ENCODE results near the gene MOK.

Gene MOK

GRCh38 chr14:102285106-102285505 lies 19.9 kb downstream of the MOK start:
- no peak for DNase-seq (ENCODE audit: extremely low read depth in 1 of 2, low read depth in 1 of 2)

- no peak for DNase-seq (ENCODE audit: extremely low read depth in 1 of 2, low read depth in 1 of 2)
Measured at GRCh38 chr14:102283631-102284129, 21.3 kb downstream of the MOK start.

DNA sequence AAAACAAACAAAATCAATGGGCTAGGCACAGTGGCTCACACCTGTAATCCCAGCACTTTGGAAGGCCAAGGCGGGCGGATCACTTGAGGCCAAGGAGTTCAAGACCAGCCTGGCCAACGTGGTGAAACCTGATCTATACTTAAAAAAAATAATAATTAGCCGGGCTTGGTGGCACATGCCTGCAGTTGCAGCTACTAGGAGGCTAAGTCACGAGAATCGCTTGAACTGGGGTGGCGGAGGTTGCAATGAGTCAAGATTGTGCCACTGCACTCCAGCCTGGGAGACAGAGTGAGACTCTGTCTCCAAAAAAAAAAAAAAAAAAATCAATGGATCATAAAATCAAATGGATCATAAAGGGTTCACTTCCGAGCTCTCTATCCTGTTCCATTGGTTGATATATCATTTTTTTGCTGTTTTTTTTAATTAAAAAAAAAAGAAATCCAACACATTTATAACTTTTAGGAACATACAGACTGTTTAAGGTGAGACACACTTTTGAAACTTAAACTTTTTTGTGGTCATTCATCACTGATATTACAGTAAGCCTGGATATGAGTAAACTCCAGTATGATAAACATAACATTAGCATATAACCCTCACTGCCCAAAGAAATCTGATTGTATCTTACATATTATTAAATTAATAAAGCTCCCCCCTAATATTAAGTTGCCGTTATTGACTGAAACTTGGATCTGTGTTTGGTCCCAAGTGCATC lies 22.1 kb downstream of the MOK start:
- no peak for DNase-seq (ENCODE audit: extremely low read depth in 1 of 2, low read depth in 1 of 2)

DNA sequence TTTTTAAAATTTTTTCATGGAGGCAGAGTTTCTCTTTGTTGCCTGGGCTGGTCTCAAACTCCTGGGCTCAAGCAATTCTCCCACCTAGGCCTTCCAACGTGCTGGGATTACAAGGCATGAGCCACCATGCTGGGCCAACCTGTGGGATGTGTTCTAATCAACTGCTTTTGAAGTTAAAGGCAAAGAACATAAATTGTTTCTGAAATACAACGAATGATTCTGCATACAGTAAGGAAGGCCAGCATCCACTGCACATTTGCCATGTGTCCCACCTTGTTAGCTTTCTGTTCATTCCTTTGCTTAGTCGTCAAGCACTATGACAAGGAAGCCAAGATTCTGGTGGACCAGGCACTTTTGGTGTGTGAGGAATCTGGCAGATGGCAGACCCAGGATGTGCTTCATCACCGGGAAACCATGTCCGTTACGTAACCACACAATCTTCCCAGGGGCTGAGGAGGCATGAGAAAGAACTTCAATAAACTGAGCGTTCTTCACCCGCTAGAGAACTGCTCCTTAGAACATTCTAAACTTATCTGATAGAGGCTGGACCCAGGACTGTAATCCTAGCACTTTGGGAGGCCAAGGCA lies 24.5 kb downstream of the MOK start:
- no peak for DNase-seq (ENCODE audit: extremely low read depth in 1 of 2, low read depth in 1 of 2)

- DNase-seq (ENCODE audit: extremely low read depth in 1 of 2, low read depth in 1 of 2), result no peak
Measured at GRCh38 chr14:102279688-102280348, 25.1 kb downstream of the MOK start.

DNA sequence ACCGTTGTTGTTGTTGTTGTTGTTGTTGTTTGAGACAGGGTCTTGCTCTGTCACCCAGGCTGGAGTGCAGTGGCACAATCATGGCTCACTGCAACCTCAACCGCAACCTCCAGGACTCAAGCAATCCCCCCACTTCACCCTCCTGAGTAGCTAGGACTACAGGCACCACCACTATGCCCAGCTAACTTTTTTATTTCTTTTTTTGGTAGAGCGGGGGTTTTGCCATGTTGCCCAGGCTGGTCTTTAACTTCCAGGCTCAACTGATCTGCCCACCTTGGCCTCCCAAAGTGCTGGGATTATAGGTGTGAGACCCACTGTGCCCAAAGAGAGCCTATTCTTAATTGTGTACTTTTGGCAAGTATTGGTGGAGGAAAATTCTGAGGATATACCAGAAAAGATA lies 25.7 kb downstream of the MOK start:
- no peak for DNase-seq (ENCODE audit: extremely low read depth in 1 of 2, low read depth in 1 of 2)

DNA sequence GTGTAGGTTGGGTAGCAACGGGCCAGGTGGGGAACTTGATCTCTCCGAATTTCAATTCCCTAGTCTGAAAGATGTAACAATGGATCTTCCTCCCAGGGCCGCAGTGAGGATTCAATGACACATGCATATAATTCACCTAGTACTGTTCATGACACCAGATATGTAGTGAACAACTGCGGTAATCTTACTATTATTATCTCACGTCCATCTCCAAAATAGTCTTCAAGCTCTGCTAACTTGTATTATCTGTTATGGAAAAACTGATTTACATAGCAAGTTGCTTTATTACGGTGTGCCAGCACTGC lies 26.4 kb downstream of the MOK start:
- no peak for DNase-seq (ENCODE audit: extremely low read depth in 1 of 2, low read depth in 1 of 2)

GRCh38 chr14:102277874-102278630 lies 26.9 kb downstream of the MOK start:
- no peak for DNase-seq (ENCODE audit: extremely low read depth in 1 of 2, low read depth in 1 of 2)

- no peak for DNase-seq (ENCODE audit: extremely low read depth in 1 of 2, low read depth in 1 of 2)
Measured at GRCh38 chr14:102275866-102276265, 29.1 kb downstream of the MOK start.

GRCh38 chr14:102272392-102272791 lies 32.6 kb downstream of the MOK start:
- no peak for DNase-seq (ENCODE audit: extremely low read depth in 1 of 2, low read depth in 1 of 2)

GRCh38 chr14:102264775-102265174 lies 40.2 kb downstream of the MOK start:
- no peak for DNase-seq (ENCODE audit: extremely low read depth in 1 of 2, low read depth in 1 of 2)

GRCh38 chr14:102264355-102264754 lies 40.6 kb downstream of the MOK start:
- no peak for DNase-seq (ENCODE audit: extremely low read depth in 1 of 2, low read depth in 1 of 2)

DNA sequence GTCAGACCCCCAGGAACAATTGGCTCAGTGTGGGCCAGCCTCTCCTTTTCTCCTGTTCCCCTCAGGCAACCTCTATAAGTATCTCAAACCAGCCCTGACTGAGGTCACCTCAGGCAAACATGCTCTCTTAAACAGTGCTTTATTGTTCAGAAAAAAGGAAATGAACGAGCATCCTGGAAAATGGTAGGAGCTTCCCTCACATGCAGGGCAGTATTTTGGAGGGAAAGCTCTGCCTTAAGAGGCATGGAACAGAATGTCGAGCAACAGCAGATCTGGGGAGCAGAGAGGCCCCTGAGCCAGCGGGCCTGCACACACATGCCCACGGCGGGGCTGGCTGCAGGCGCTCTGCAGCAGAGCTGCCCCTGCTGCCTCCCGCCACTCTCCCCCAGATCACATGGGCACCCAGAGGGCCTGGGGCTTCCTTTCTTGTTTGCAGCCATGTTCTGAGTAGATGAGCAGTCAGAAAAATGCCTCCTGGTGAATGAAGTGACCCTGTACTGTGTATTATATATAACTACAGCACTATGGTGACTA lies 42.0 kb downstream of the MOK start:
- DNase-seq (ENCODE audit: extremely low read depth in 1 of 2, low read depth in 1 of 2), result no peak

DNA sequence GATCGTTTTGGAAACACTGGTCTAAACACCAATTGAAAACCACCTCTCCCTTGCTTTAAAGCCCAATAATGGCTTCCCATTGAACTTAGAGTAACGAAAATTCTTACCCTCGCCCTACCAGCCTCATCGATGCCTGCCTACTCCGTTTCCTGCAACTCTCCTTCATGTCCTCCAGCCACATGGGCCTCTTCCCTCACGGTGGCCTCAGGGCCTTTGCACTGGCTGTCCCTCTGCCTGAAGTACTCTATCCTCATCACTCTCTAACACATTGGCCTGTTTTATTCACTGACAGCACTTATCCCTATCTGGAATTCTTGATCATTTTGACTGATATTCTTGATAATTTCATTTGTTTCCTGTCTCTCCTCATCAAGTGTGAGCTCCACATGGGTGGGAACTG lies 46.8 kb downstream of the MOK start:
- no peak for DNase-seq (ENCODE audit: extremely low read depth in 1 of 2, low read depth in 1 of 2)

DNA sequence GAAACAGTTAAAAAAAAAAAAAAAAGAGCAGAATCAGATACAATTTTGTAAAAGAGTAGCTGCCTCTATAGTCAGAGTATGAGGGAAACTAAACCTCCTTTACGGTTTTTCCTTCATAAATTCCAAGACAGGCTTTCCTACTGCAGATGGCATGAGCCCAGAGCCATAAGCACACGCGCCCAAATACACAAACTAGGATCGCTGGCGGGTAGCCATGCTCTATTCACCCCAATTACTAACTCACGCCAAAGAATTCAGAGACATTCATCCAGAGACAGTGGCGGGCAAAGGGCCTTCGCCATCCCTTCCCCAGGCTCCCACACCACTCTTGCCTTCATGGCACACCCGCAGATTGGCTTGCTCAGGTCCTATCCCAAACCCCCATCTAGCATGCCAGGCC lies 48.2 kb downstream of the MOK start:
- no peak for DNase-seq (ENCODE audit: extremely low read depth in 1 of 2, low read depth in 1 of 2)

DNA sequence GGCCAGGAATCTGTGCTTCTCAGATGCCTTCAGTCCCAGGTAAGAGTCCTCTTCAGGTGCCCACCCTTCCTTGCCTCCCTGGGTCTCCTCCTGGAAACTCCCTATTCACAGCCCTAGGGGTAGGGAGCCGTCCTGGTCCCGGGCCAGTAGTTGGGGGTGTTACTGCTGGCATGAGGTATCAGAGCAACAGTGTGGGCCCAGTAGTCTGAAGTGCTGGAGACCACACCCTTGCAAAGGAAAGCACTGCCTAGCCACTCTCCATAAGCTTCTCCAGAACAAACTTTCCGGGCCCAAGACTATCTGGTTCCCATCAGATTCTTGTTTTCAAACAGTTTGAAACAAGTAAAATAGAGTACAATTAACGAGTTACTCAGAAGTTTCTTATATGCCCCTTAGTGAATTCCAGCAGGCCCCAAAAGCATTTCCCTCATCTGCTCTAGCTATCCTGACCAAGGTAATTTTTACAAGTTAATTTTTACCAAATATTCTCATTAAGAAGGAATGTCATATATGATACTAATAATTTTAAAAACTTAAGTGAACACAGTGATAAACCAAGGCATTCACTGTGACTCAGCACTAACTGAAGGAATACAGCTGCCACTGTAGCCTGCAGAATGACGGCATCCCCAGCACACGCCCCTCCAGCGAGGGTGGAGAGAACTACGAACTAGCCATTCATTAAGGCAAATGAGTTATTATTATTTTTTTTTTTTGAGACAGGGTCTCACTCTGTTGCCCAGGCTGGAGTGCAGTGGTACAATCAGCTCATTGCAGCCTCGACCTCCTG lies 49.4 kb downstream of the MOK start:
- no peak for DNase-seq (ENCODE audit: extremely low read depth in 1 of 2, low read depth in 1 of 2)

DNA sequence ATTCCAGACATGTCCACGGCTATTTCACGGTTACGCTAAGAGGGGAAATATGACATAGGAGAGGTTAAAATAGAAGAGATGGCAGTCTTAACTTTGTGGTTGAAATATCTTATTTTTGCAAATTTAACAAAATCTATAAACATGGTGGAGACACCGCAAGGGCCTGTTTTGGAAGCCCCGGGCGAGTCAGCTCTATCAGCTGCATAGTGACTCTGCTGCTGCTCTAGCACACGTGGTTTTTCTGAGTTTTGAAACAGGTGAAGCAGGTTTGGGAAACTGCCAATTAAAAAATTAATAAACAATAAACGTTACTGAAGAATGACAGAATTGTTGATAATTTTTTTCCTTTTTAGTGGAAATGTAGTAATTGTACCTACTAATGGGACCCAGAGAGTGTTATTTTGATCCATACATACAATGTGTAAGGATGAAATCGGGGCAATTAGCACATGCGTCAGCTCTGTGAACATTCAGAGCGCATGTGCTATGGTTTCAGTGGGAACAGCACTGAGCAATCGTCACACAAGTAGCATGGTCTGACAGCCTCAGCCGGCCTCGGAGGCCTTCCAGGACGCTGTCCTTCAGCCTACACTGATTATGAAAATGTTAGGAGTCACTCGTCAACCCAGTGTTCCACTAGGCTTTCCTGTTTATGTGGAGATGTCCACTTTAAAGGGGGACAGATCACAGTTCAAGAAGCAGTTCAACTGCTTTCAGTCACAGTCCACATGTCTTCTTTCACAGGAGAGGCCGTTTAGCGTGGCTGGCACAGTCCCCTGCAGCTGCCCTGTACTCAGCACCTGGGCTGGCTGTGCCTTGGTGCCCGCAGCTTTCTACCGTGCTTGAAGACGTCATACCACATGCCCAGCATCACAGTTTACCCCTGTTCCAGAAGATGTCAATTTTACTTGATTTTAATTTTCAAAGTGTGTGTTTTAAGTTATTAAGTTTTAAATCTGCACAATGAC lies 51.8 kb downstream of the MOK start:
- no peak for DNase-seq (ENCODE audit: extremely low read depth in 1 of 2, low read depth in 1 of 2)

- no peak for DNase-seq (ENCODE audit: extremely low read depth in 1 of 2, low read depth in 1 of 2)
Measured at GRCh38 chr14:102251161-102251560, 53.8 kb downstream of the MOK start.

DNA sequence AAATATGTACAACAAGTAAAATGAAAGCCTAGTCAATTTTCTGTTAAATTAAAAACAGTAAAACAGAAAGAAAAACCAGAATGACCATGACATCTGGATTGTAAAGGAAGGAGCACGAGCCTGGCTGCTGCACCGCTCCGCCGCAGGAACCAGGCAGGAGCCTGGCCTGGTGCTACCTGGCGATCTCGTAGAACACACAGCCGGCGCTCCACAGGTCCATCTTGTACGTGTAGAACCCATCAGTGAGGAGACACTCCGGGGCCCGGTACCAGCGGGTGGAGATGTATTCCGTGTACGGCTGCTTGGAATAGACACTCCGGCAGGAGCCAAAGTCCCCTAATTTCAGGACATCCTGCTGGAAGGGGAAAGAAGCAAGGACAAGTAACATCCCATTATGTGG lies 54.3 kb downstream of the MOK start:
- no peak for DNase-seq (ENCODE audit: extremely low read depth in 1 of 2, low read depth in 1 of 2)

Data from activated CD8-positive, alpha-beta memory T cell treated with anti-CD3 and anti-CD28 coated beads for 1 hour (primary cell).